H9 (cell line): ENCODE measurements around the gene SLC25A39. TPM values are rescaled to one million over a fixed set of nuclear protein-coding genes. Genes with fewer than 3 reads are reported as not detected.

Source experiments
- DNase-seq: peaks from one replicate; pipeline ENCODE4 v3.0.0-alpha.2; 2017
- H2AFZ ChIP-seq: one replicate; pipeline ENCODE4 v1.6.1; 2013; ENCODE audit warnings: mild to moderate bottlenecking, low read length, control low read depth, moderate library complexity
- H2AK5ac ChIP-seq: 2 replicates; pipeline ENCODE4 v1.6.1; 2013; ENCODE audit warnings: low read length, control low read depth, mixed read lengths; ENCODE audit not compliant: insufficient read length
- H2BK120ac ChIP-seq: one replicate; pipeline ENCODE4 v1.6.1; 2013; ENCODE audit warnings: low read depth, mild to moderate bottlenecking, low read length, control low read depth, inconsistent platforms; ENCODE audit not compliant: poor library complexity, severe bottlenecking
- H2BK12ac ChIP-seq: 2 replicates; pipeline ENCODE4 v1.6.1; 2013; ENCODE audit warnings: low read length, control low read depth, mixed read lengths, low read depth; ENCODE audit not compliant: insufficient read length
- H2BK15ac ChIP-seq: 2 replicates; pipeline ENCODE4 v1.6.1; 2013; ENCODE audit warnings: low read depth, low read length, control low read depth
- H2BK20ac ChIP-seq: one replicate; pipeline ENCODE4 v1.6.1; 2013; ENCODE audit warnings: low read depth, mild to moderate bottlenecking, low read length, control low read depth, inconsistent platforms; ENCODE audit not compliant: poor library complexity, severe bottlenecking
- H2BK5ac ChIP-seq: 2 replicates; pipeline ENCODE4 v1.6.1; 2013; ENCODE audit warnings: low read length, control low read depth, mixed read lengths; ENCODE audit not compliant: insufficient read length
- H3K14ac ChIP-seq: 2 replicates; pipeline ENCODE4 v1.6.1; 2013; ENCODE audit warnings: low read length, control low read depth; ENCODE audit not compliant: insufficient read depth
- H3K18ac ChIP-seq: 2 replicates; pipeline ENCODE4 v1.6.1; 2013; ENCODE audit warnings: low read depth, mild to moderate bottlenecking, mixed read lengths, low read length, control low read depth; ENCODE audit not compliant: insufficient read length
- H3K23ac ChIP-seq: 2 replicates; pipeline ENCODE4 v1.6.1; 2013; ENCODE audit warnings: low read length, control low read depth, mixed read lengths, low read depth; ENCODE audit not compliant: insufficient read length
- H3K23me2 ChIP-seq: 2 replicates; pipeline ENCODE4 v1.6.1; 2013; ENCODE audit warnings: low read depth, mild to moderate bottlenecking, mixed read lengths, low read length, control low read depth; ENCODE audit not compliant: insufficient read length, poor library complexity, severe bottlenecking
- H3K27ac ChIP-seq: 2 replicates; pipeline ENCODE4 v1.5.1; 2013; ENCODE audit warnings: low read length, control low read depth, mixed read lengths, low read depth; ENCODE audit not compliant: insufficient read length
- H3K27me3 ChIP-seq: 2 replicates; pipeline ENCODE4 v1.6.1; 2013; ENCODE audit warnings: low read length, control low read depth, inconsistent platforms; ENCODE audit not compliant: insufficient read depth
- H3K4ac ChIP-seq: 2 replicates; pipeline ENCODE4 v1.6.1; 2013; ENCODE audit warnings: low read depth, mild to moderate bottlenecking, control low read depth, inconsistent platforms, low read length, moderate library complexity
- H3K4me1 ChIP-seq: 2 replicates; pipeline ENCODE4 v1.6.1; 2013; ENCODE audit warnings: low read length, control low read depth, inconsistent platforms; ENCODE audit not compliant: insufficient read depth
- H3K4me2 ChIP-seq: 2 replicates; pipeline ENCODE4 v1.6.1; 2013; ENCODE audit warnings: low read length, control low read depth, mixed read lengths; ENCODE audit not compliant: insufficient read length, insufficient read depth
- H3K56ac ChIP-seq: 2 replicates; pipeline ENCODE4 v1.6.1; 2013; ENCODE audit warnings: low read depth, mild to moderate bottlenecking, mixed read lengths, low read length, control low read depth; ENCODE audit not compliant: insufficient read length
- H3K79me1 ChIP-seq: 2 replicates; pipeline ENCODE4 v1.6.1; 2013; ENCODE audit warnings: low read depth, mild to moderate bottlenecking, moderate library complexity, low read length, control low read depth, inconsistent platforms; ENCODE audit not compliant: insufficient read depth, poor library complexity, severe bottlenecking
- H3K79me2 ChIP-seq: 2 replicates; pipeline ENCODE4 v1.6.1; 2013; ENCODE audit warnings: low read length, control low read depth, inconsistent platforms; ENCODE audit not compliant: insufficient read depth
- H3K9ac ChIP-seq: 2 replicates; pipeline ENCODE4 v1.6.1; 2013; ENCODE audit warnings: low read length, control low read depth, mixed read lengths; ENCODE audit not compliant: insufficient read length; ENCODE audit errors: extremely low read depth
- H3K9me3 ChIP-seq: one replicate; pipeline ENCODE4 v1.6.1; 2013; ENCODE audit warnings: low read depth, low read length, inconsistent platforms; ENCODE audit not compliant: control insufficient read depth
- H3T11ph ChIP-seq: one replicate; pipeline ENCODE4 v1.6.1; 2013; ENCODE audit warnings: mild to moderate bottlenecking, low read length, control low read depth, inconsistent platforms
- H4K20me1 ChIP-seq: one replicate; pipeline ENCODE4 v1.6.1; 2013; ENCODE audit not compliant: control insufficient read depth, insufficient read length, insufficient read depth
- H4K5ac ChIP-seq: 2 replicates; pipeline ENCODE4 v1.6.1; 2013; ENCODE audit warnings: low read depth, mild to moderate bottlenecking, mixed read lengths, low read length, control low read depth; ENCODE audit not compliant: insufficient read length
- H4K8ac ChIP-seq: replicated peaks from 2 replicates; pipeline ENCODE4 v1.6.1; 2013; ENCODE audit warnings: low read length, control low read depth, mixed read lengths, low read depth; ENCODE audit not compliant: insufficient read length
- H4K91ac ChIP-seq: 2 replicates; pipeline ENCODE4 v1.6.1; 2013; ENCODE audit warnings: low read depth, mild to moderate bottlenecking, moderate library complexity, mixed read lengths, low read length, control low read depth; ENCODE audit not compliant: insufficient read length
- H3K27ac Mint-ChIP-seq, 3 experiments: 2 replicates in 2 of 3; 3 replicates in 1 of 3; pipeline ENCODE4 v1.8.0; 2020 to 2021; ENCODE audit warnings: mixed read lengths in 3 of 3, mild to moderate bottlenecking in 1 of 3, moderate library complexity in 1 of 3
- H3K27me3 Mint-ChIP-seq: 2 replicates; pipeline ENCODE4 v1.8.0; 2021; ENCODE audit warnings: low read depth, mild to moderate bottlenecking, moderate library complexity, mixed read lengths
- H3K36me3 Mint-ChIP-seq, 3 experiments: 2 replicates in 2 of 3; 3 replicates in 1 of 3; pipeline ENCODE4 v1.8.0; 2020 to 2021; ENCODE audit warnings: low read depth in 3 of 3, mixed read lengths in 3 of 3; ENCODE audit not compliant: insufficient read depth in 1 of 3
- H3K4me1 Mint-ChIP-seq, 2 experiments: 2 replicates each; pipeline ENCODE4 v1.8.0; 2020; ENCODE audit warnings: mixed read lengths in 2 of 2
- H3K4me3 Mint-ChIP-seq, 2 experiments: 2 replicates in 1 of 2; 3 replicates in 1 of 2; pipeline ENCODE4 v1.8.0; 2020 to 2021; ENCODE audit warnings: mild to moderate bottlenecking in 2 of 2, mixed read lengths in 2 of 2, moderate library complexity in 1 of 2
- H3K9me3 Mint-ChIP-seq, 2 experiments: 2 replicates in 1 of 2; 3 replicates in 1 of 2; pipeline ENCODE4 v1.8.0; 2020; ENCODE audit warnings: mild to moderate bottlenecking in 2 of 2, mixed read lengths in 2 of 2, moderate library complexity in 1 of 2
- WGBS: extraction: QIAGEN DNeasy Blood & Tissue Kit; methylation state at CpG from one replicate; pipeline ENCODE4 v1.1.7; 2013; ENCODE audit warnings: missing lambda C conversion rate, low lambda C conversion rate, mixed read lengths; ENCODE audit not compliant: insufficient read length; ENCODE audit errors: extremely low coverage; 5-methylcytosine and 5-hydroxymethylcytosine counted together
- total RNA-seq: library from RNA; stranded (reverse); gene quantifications from 2 replicates; pipeline ENCODE4 v1.2.1, GENCODE V29; 2021
- TF ChIP-seq, protein P1 (sequence below): fragments of 200-600 bp; sonication (generic); conservative IDR thresholded peaks from 3 replicates; pipeline ENCODE4 v1.8.0; 2021; ENCODE audit warnings: antibody characterized with exemption, mild to moderate bottlenecking

The SLC25A39 gene
- total RNA-seq, 1 experiment from 2014 or later = 227 TPM

DNA sequence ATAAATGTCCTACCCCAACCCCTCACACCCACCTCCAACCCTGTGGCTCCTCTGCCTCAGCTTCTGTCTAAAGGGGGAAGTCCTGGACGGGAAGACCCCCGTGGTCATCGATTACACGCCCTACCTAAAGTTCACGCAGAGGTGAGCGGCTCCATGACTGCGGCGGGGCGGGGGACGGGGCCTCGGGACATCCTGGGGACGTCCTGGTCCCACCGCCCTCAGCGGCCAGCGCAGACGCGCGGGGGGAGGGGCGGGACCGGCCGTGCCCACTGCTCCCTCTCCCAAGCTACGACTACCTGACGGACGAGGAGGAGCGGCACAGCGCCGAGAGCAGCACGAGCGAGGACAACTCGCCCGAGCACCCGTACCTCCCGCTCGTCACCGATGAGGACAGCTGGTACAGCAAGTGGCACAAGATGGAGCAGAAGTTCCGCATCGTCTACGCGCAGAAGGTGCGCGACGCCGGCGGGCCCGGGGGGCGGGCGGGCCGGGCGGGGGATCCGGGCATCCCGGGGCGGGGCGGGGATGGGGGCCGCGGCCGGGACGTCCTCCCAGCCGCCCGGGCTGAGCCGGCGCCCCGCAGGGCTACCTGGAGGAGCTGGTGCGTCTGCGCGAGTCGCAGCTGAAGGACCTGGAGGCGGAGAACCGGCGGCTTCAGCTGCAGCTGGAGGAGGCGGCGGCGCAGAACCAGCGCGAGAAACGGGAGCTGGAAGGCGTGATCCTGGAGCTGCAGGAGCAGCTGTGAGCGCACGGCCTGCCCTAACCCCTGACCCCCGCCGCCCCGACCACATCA is 9.6 kb downstream of the SLC25A39 start:
- Histone ChIP-seq H3K9ac (no peak overlapping the region), H4K5ac (no peak overlapping the region), H3K9me3 (no peaks in the 10 kb centered on the region), H3K23ac (no peak overlapping the region), H2BK15ac (no peak overlapping the region), H4K8ac (no peak overlapping the region), H3K18ac (no peak overlapping the region), H4K91ac (no peak overlapping the region), H3K4ac (no peak overlapping the region), H2BK12ac (no peak overlapping the region), H2AFZ (no peak overlapping the region), H3K56ac (no peak overlapping the region), H3K27me3 (peaks cover 8% of the 10 kb centered on the region; the same call in 1 of the 2 replicates), H3K23me2 (peaks cover 19% of the 10 kb centered on the region), H3K27ac (no peak overlapping the region), H3K4me1 (no peaks in the 10 kb centered on the region; the same call in 1 of the 2 replicates), H3K79me2 (no peaks in the 10 kb centered on the region), H2BK5ac (no peak overlapping the region), H2AK5ac (no peak overlapping the region), H4K20me1 (peaks cover 2% of the 10 kb centered on the region), H3K14ac (no peak overlapping the region), H2BK20ac (no peak overlapping the region), H3K4me2 (peak overlapping the region; percentile 73), H3T11ph (no peak overlapping the region), H2BK120ac (no peak overlapping the region), H3K79me1 (no peaks in the 10 kb centered on the region)
- H3K36me3 Mint-ChIP-seq = peaks cover 5 to 17% (median 8%) of the 10 kb centered on the region in 3 experiments; a peak in 6 of 7 replicates
- H3K9me3 Mint-ChIP-seq = no peaks in the 10 kb centered on the region
- H3K4me3 Mint-ChIP-seq = peak overlapping the region; percentile 64 to 85
- H3K27me3 Mint-ChIP-seq = peaks cover 39% of the 10 kb centered on the region
- DNase-seq = peak; percentile 88
- peaks cover 26 to 37% of the 10 kb centered on the region in 2 experiments for H3K4me1 Mint-ChIP-seq
- TF ChIP-seq, protein P1, sequence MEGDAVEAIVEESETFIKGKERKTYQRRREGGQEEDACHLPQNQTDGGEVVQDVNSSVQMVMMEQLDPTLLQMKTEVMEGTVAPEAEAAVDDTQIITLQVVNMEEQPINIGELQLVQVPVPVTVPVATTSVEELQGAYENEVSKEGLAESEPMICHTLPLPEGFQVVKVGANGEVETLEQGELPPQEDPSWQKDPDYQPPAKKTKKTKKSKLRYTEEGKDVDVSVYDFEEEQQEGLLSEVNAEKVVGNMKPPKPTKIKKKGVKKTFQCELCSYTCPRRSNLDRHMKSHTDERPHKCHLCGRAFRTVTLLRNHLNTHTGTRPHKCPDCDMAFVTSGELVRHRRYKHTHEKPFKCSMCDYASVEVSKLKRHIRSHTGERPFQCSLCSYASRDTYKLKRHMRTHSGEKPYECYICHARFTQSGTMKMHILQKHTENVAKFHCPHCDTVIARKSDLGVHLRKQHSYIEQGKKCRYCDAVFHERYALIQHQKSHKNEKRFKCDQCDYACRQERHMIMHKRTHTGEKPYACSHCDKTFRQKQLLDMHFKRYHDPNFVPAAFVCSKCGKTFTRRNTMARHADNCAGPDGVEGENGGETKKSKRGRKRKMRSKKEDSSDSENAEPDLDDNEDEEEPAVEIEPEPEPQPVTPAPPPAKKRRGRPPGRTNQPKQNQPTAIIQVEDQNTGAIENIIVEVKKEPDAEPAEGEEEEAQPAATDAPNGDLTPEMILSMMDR = no peak
- WGBS = no CpG with 5 or more reads among the region's 81 CpGs
- H3K27ac Mint-ChIP-seq = no peak overlapping the region
